Cardiac fibroblast (primary cell): ENCODE results near the gene STX18.

Experiments used
- DNase-seq, 2 donors: peaks; one replicate each; pipeline versions ENCODE4 v3.0.0 to v3.0.0-alpha.2; 2010; ENCODE audit warnings: low read depth in 2 of 2
- H3K4me3 ChIP-seq, 2 donors: replicated peaks in 1 of 2; 1 replicate in 1 of 2; 2 replicates in 1 of 2; pipeline ENCODE4 v1.5.1; 2011; ENCODE audit warnings: low read depth in 2 of 2, low read length in 2 of 2, mild to moderate bottlenecking in 2 of 2, moderate library complexity in 1 of 2
- TF ChIP-seq, protein P1 (sequence below): IDR thresholded peaks from one replicate; pipeline ENCODE4 v1.5.1; 2011; ENCODE audit warnings: low read depth, mild to moderate bottlenecking, low read length, inconsistent platforms

The STX18 gene

DNA sequence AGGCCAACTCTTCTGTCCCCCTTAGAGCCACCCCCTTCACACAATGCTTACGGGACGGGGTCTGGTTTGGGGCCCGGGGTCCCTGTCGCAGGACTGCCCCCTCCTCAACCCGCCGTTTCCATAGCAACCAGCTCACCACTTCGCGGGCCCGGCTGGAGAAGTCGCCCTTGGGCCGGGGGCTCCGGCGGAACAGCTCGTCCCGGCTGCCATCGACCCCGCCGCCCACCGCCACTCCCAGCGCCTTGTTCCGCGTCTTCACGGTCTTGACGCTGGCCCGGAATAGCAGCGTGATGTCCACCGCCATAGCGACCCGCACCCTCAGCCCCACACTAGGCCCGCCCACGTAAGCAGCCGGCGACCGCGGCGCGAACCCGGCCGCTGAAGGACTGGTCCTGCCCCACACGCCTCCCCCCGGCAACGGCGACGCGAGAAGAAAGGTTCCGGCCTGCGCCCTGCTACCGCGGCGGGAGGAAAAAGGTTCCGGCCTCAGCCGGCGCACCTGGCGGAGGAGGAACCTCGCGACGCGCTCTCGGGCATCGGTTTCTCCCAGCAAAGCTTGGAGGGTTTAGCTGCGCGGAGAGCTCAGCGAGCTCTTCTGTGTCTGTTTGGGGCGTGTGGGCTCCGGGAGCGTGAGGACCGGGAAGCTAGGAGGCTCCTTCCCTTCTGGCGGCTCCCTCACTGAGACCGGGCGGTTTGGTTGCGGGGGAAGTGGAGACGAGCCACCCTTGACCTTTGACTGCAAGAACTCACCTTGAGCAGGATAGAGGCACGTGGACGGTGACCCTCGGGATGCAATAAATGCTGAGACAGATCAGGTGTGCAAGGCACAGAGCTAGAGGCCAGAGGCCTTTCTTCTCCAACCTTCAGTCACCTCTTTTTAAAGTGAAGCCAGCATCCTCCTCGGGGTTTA, at the start of gene STX18:
STX18 (minus strand) TSS at position 388 of the 910 bp plus-strand sequence; CDS start at position 304, 84 bp downstream.
- H3K4me3 ChIP-seq = peak within 1 kb of the TSS; percentile 89 to 95
- TF ChIP-seq, protein P1, sequence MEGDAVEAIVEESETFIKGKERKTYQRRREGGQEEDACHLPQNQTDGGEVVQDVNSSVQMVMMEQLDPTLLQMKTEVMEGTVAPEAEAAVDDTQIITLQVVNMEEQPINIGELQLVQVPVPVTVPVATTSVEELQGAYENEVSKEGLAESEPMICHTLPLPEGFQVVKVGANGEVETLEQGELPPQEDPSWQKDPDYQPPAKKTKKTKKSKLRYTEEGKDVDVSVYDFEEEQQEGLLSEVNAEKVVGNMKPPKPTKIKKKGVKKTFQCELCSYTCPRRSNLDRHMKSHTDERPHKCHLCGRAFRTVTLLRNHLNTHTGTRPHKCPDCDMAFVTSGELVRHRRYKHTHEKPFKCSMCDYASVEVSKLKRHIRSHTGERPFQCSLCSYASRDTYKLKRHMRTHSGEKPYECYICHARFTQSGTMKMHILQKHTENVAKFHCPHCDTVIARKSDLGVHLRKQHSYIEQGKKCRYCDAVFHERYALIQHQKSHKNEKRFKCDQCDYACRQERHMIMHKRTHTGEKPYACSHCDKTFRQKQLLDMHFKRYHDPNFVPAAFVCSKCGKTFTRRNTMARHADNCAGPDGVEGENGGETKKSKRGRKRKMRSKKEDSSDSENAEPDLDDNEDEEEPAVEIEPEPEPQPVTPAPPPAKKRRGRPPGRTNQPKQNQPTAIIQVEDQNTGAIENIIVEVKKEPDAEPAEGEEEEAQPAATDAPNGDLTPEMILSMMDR = no peak
- peak; percentile 87 to 91 for DNase-seq

DNA sequence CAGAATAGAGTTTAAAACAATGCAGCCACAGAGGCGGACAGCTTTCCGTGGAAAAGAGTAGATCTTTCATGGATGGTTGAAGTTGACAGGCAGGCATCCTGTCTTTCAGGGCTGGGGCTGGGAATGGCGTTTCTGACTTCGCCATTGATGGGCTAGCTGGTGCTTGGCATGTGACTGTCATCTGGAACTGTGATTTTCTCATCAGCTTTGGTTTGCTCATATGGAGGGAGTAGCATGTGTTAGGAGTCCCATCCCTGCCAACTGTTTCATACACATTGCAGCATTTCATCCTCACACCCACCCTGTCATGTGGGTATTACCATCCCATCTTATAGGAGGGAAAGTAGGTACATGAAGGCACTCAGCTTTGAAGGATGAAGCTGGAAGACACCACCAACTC, 49.2 kb upstream of the STX18 start:
- TF ChIP-seq, protein P1 = no peak
- no peak overlapping the region for H3K4me3 ChIP-seq
- no peak for DNase-seq

DNA sequence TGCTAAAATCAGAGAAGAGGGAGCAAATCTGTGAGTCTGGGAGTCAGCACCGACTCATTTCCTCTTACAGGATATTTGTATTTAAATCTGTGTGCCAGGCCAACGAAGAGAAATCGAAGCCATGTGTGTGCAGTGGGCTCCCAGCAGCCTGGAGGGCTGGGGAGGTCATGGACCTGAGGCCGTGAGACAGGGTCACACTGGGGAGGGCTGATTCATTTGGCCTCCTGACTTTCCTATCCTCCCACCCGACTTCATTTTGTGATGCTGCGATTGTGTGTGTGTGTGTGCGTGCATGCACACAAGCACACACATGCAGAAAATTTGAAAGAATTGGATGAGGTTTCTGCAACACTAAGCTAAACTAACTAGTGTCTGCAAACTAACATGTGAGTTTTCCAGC, 48.7 kb upstream of the STX18 start:
- H3K4me3 ChIP-seq = no peak overlapping the region
- peak in 1 of 2 donors; percentile 46 for DNase-seq
- TF ChIP-seq, protein P1 = no peak

DNA sequence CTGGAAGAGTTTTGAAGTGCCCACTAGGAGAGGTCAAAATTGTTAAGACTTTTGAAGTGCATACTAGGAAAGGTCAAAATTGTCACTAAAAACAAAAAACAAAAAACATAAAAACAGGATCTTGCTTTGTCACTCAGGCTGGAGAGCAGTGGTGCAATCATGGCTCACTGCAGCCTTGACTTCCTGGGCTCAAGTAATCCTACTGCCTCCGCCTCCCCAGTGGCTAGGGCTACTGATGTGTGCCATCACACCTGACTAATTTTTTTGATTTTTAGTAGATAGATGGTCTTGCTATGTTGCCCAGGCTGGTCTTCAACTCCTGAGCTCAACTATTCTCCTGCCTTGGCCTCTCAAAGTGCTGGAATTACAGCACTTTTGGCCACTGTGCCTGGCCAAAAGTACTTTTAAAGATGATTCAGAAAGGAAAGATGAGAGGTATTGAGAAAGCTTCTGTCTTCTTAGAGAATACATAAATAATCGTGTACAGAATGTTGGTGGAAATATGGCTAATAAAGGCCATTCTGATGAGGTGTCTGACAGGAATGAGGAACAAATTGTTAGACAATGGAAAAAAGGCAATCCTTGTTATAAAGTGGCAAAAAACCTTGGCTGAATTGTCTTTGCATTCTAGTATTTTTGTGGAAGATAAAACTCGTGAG, 43.3 kb upstream of the STX18 start:
- no peak overlapping the region for H3K4me3 ChIP-seq
- peak; percentile 45 to 84 for DNase-seq
- TF ChIP-seq, protein P1 = no peak

DNA sequence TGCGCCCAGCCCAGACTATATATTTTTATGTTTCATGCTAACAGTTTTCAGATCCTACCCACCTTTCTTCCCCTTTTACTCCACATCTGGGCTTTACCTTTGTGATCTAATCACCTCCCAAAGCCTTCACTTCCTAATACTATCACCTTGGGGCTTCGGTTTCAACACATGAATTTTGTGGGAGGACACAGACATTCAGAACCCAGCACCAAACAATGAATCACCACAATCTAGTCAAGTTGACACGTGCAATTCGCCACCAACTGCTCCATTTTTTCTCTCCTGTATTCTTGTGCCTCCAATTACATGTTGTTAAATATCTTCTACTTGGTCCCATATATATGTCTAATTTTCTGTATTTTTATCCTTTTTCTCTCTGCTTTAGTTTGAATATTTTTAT, 41.8 kb upstream of the STX18 start:
- H3K4me3 ChIP-seq = no peak overlapping the region
- no peak for DNase-seq
- TF ChIP-seq, protein P1 = no peak

DNA sequence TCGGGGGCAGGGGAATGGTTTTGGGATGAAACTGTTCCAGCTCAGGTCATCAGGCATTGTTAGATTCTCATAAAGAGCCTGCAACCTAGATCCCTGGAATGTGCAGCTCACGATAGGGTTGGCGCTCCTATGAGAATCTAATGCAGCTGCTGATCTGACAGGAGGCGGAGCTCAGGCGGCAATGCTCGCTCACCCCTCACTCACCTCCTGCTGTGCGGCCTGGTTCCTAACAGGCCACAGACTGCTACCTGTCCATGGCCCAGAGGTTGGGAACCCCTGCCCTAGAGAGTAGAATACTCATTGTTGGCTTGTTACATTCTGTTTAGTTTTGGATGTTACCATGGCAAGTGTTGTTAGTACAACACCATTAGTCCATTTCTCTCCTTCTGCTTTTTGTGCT, 40.8 kb upstream of the STX18 start:
- TF ChIP-seq, protein P1 = no peak
- no peak for DNase-seq
- H3K4me3 ChIP-seq = no peak overlapping the region
